Activated CD8-positive, alpha-beta memory T cell treated with anti-CD3 and anti-CD28 coated beads, Interleukin-2, amount 50 U/mL, for 24 hours (primary cell): ENCODE results near the gene RTL3.
"Not testable (repeated sequence)": the region's sequence is repeated elsewhere in the genome, so short reads cannot be mapped to it uniquely, and the experiment has no call there.

ENCODE experiments used
- DNase-seq: peaks from one replicate; pipeline ENCODE4 v3.0.0-alpha.2; 2020; ENCODE audit errors: extremely low read depth

Gene RTL3

GRCh38 chrX:78658845-78659744 lies at the start of gene RTL3:
TSS of gene RTL3 (minus strand) at chrX:78659328. CDS start at chrX:78658420, 908 bp downstream.
- no peak for DNase-seq

DNA sequence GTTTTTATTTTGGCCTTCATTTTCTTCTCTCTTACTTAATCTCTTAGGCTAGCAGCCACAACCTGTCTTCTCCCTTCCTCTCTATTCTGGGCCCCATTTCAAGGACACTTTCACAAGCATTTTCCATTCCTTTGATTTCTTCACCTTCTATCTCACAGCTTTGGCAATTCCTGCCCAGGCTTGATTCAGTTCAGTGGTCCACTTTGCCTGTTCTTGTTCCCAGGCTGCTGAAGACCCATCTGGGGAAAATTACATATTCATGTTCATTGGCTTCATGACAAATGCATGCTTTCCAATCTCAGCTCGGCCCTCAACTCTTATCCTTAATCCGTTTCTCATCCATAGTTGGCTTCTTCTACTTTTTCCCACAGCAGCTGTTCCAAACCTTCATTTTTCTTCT lies 49.7 kb upstream of the RTL3 start:
- DNase-seq, result no peak

DNA sequence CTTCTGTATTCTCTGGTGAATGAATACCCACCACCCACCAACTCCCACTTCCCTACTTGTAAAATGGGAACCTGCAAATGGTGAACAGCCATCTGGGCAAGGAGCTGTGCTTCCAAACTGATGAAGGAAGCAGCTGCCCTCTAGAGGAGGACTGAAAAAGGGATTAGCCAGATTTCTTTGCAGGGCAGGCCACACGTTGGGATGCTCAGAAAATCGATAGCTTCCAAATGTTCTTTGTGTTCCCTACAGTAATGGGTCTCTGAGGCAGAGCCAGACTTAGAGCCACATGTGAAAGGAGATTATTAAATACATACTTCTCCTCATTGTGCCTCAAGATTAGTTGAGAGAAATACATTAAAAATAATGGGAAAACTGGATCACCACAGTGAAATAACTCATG lies 49.1 kb upstream of the RTL3 start:
- no peak for DNase-seq

GRCh38 chrX:78706071-78706470 lies 46.9 kb upstream of the RTL3 start:
- no peak for DNase-seq

- no peak for DNase-seq
These were observed 34.4 kb upstream of the RTL3 start for GRCh38 chrX:78693536-78693935.

DNA sequence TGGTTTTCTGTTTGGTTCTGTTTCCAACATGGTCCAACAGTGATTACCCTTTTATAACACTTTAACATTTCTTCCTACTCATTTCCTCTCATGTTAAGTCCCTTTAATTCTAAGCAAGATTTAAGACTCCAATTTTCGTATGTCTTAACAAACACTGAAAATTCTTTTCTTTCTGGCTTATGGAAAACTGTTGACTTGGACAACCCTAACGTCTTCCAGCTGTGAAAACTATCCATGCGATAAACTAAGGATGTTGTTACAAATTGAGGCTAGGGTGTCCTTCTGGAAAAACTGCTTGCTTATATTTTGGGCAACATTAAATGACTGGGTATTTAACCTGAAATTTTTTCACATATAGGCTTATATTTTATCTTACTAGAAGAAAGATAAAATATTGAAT lies 33.9 kb upstream of the RTL3 start:
- DNase-seq, result no peak

- DNase-seq, result no peak
These were observed 28.5 kb upstream of the RTL3 start for GRCh38 chrX:78687586-78687985.

GRCh38 chrX:78673246-78673645 lies 14.1 kb upstream of the RTL3 start:
- no peak for DNase-seq

DNA sequence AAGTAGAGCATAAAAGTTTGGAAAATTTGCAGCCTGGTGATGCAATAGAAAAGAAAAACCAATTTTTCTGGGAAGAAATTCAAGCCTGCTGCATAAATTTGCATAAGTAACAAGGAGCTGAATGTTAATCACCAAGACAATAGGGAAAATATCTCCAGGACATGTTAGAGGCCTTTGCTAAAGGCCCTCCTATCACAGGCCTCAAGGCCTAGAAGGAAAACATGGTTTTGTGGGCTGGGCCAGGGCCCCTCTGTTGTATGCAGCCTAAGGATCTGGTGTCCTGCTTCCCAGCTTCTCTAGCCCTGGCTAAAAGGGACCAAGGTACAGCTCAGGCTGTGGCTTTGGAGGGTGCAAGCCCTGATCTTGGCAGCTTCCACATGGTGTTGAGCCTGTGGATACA lies 6.2 kb upstream of the RTL3 start:
- DNase-seq, result no peak

DNA sequence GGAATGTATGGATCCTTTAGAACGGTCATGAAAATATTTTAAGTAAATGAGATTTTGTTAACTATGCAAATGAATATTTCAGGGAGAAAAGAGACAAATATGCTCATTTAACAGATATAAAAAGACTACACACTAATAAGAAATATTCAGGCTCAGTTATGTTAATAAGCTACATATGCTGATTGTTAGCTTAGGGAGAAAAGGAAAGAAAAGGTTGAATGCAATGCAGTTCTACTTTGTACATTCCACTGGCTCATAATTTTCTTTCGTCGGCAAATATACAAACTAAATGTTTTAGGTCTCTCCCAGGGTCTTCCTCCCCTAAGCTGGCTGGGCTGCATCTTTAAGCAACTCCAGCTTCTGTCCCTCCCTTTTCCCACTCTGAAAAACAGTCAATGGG lies 2.7 kb upstream of the RTL3 start:
- no peak for DNase-seq

GRCh38 chrX:78659955-78660354 lies 827 bp upstream of the RTL3 start:
- no peak for DNase-seq

- no peak for DNase-seq
These were observed 714 bp downstream of the RTL3 start for GRCh38 chrX:78658414-78658813.

- DNase-seq, result no peak
These were observed 3.5 kb downstream of the RTL3 start for GRCh38 chrX:78655642-78656041.

DNA sequence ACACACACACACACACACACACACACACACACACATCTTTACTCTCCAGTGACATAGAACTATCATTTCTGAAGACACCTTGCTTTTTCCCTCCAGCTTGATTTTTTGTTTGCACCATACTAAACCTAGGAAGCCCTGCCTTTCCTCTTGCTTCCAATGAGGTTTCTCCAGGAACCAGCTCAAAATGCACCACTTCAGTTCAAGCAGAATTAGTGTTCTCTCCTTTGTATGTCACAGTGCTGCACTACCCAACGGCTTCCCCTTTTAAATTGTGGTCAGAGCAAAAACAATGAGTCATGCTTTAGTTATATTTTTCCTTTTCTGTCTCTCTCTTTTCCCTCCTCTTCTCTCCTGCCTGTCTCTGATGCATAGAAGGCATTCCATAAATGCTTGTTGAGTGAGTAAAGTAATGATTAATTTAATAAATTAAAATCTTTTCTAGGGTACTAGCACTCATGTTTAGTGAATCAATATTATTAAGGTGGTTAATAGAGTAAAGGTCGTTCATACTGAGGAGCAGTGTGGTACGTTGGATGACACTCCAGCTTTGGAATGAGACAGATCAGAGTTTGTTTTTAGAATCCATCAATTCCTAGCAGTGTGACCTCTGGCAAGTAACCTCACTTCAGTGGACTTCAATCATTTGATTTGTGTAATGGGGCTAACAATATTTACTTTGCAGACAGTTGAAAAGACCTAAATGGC lies 5.9 kb downstream of the RTL3 start:
- DNase-seq, result no peak

- no peak for DNase-seq
These were observed 8.2 kb downstream of the RTL3 start for GRCh38 chrX:78650906-78651437.

GRCh38 chrX:78643874-78644273 lies 15.3 kb downstream of the RTL3 start:
- DNase-seq, result no peak

DNA sequence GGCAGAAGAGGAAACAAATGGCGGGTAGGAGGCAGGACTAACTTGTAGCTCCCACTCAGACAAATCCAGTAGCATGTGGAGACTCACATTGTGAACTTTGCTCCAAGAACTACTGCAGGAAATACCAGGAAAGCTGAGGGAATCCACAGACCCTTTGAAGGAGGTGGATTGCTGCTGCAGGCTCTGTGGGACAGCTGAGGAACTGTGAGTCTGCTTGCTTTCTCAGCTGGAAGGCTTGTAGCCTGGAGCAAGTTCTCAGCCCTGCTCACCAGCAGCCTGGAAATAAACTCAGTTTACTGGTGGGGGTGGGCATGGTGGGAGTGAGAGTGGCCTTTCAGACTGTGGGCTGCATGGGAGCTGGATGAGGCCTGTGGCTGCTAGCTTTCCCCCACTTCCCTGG lies 16.0 kb downstream of the RTL3 start:
- no peak for DNase-seq

- not testable (repeated sequence) for DNase-seq
These were observed 23.0 kb downstream of the RTL3 start for GRCh38 chrX:78636096-78636495.

GRCh38 chrX:78624962-78625909 lies 33.9 kb downstream of the RTL3 start:
- DNase-seq, result no peak

DNA sequence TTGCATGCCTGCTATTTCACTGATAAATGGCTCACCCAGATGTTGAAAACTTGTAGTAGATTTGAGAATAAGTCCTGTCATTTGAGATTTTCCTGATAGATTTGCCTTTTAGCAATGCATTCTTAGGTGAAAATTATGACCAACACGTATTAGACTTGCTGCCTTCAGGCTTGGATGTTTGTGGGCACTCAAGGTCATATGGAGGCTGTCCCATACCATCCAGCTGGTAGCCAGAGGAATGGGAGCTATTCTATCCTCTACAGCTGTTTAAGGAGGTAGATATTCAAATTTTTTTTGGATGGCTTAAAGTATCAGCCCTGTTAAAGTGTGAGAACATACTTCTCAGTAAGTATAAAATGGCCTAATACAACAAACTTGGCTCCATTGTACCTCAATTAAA lies 34.7 kb downstream of the RTL3 start:
- no peak for DNase-seq

- no peak for DNase-seq
These were observed 36.3 kb downstream of the RTL3 start for GRCh38 chrX:78622831-78623230.

GRCh38 chrX:78619834-78620233 lies 39.3 kb downstream of the RTL3 start:
- no peak for DNase-seq
